GM19240 (cell line): ENCODE data around the gene USP53.
"Not testable (repeated sequence)": the region's sequence is repeated elsewhere in the genome, so short reads cannot be mapped to it uniquely, and the experiment has no call there.

Source experiments
- DNase-seq: peaks from one replicate; pipeline ENCODE4 v3.0.0; 2011; ENCODE audit warnings: low spot score; ENCODE audit not compliant: insufficient read length

Gene USP53

GRCh38 chr4:119228406-119228805 lies 15.9 kb downstream of the USP53 start:
- no peak for DNase-seq

GRCh38 chr4:119229908-119230687 lies 17.6 kb downstream of the USP53 start:
- DNase-seq, result no peak

- DNase-seq, result no peak
Observed at GRCh38 chr4:119231491-119231890, 19.0 kb downstream of the USP53 start.

GRCh38 chr4:119232286-119232685 lies 19.8 kb downstream of the USP53 start:
- DNase-seq, result no peak

GRCh38 chr4:119233191-119233590 lies 20.7 kb downstream of the USP53 start:
- no peak for DNase-seq

GRCh38 chr4:119233750-119234149 lies 21.2 kb downstream of the USP53 start:
- no peak for DNase-seq

GRCh38 chr4:119237201-119237600 lies 24.7 kb downstream of the USP53 start:
- DNase-seq, result no peak

- no peak for DNase-seq
Observed at GRCh38 chr4:119237642-119238041, 25.1 kb downstream of the USP53 start.

- DNase-seq, result peak; percentile 2
Observed at GRCh38 chr4:119238068-119238722, 25.7 kb downstream of the USP53 start.

- no peak for DNase-seq
Observed at GRCh38 chr4:119240128-119240527, 27.6 kb downstream of the USP53 start.

- DNase-seq, result no peak
Observed at GRCh38 chr4:119240568-119240967, 28.1 kb downstream of the USP53 start.

GRCh38 chr4:119242417-119242816 lies 29.9 kb downstream of the USP53 start:
- DNase-seq, result no peak

GRCh38 chr4:119243868-119244267 lies 31.4 kb downstream of the USP53 start:
- DNase-seq, result no peak

GRCh38 chr4:119244344-119244743 lies 31.8 kb downstream of the USP53 start:
- DNase-seq, result no peak

- no peak for DNase-seq
Observed at GRCh38 chr4:119244832-119245231, 32.3 kb downstream of the USP53 start.

GRCh38 chr4:119246177-119246733 lies 33.7 kb downstream of the USP53 start:
- no peak for DNase-seq

- not testable (repeated sequence) for DNase-seq
Observed at GRCh38 chr4:119251037-119251436, 38.5 kb downstream of the USP53 start.

- not testable (repeated sequence) for DNase-seq
Observed at GRCh38 chr4:119255223-119255622, 42.7 kb downstream of the USP53 start.

- DNase-seq, result no peak
Observed at GRCh38 chr4:119260528-119260927, 48.0 kb downstream of the USP53 start.

GRCh38 chr4:119261986-119262385 lies 49.5 kb downstream of the USP53 start:
- DNase-seq, result no peak

- no peak for DNase-seq
Observed at GRCh38 chr4:119264743-119265142, 52.2 kb downstream of the USP53 start.

- DNase-seq, result no peak
Observed at GRCh38 chr4:119266153-119266552, 53.6 kb downstream of the USP53 start.

- no peak for DNase-seq
Observed at GRCh38 chr4:119268466-119268865, 56.0 kb downstream of the USP53 start.
